ENCODE data around the gene FER. TPM values are rescaled to one million over a fixed set of nuclear protein-coding genes. Genes with fewer than 3 reads are reported as not detected.
"Not testable (repeated sequence)": the region's sequence is repeated elsewhere in the genome, so short reads cannot be mapped to it uniquely, and the experiment has no call there.

Gene FER
- total RNA-seq, 1 donor from 2014 or later = 13.4 TPM

- no peak for DNase-seq
- Histone ChIP-seq H3K27me3 (ENCODE audit: low read depth) (no peaks in the 10 kb centered on the region), H3K9me3 (replicated peaks) (no peaks in the 10 kb centered on the region), H3K4me1 (no peaks in the 10 kb centered on the region), H3K36me3 (no peaks in the 10 kb centered on the region), H3K4me3 (no peak overlapping the region), H3K27ac (replicated peaks) (no peak overlapping the region)
- intact Hi-C loops (cut with micrococcal nuclease) = no loop called here
- TF ChIP-seq CTCF (IDR thresholded peaks at IDR 0.05; ENCODE audit: borderline replicate concordance) = no peak
Measured at GRCh38 chr5:109170629-109171350, 423.1 kb downstream of the FER start.

GRCh38 chr5:109171437-109172073 is 423.9 kb downstream of the FER start:
- H3K4me3 ChIP-seq; DNase-seq; H3K36me3 ChIP-seq; intact Hi-C loops (cut with micrococcal nuclease); H3K4me1 ChIP-seq; H3K27me3 ChIP-seq (ENCODE audit: low read depth); H3K9me3 ChIP-seq (replicated peaks); H3K27ac ChIP-seq (replicated peaks): not testable (repeated sequence)

- TF ChIP-seq CTCF (IDR thresholded peaks at IDR 0.05; ENCODE audit: borderline replicate concordance) = no peak
- Histone ChIP-seq H3K27me3 (ENCODE audit: low read depth) (no peaks in the 10 kb centered on the region), H3K36me3 (no peaks in the 10 kb centered on the region), H3K4me3 (no peak overlapping the region), H3K4me1 (peaks cover 6% of the 10 kb centered on the region), H3K27ac (replicated peaks) (no peak overlapping the region), H3K9me3 (replicated peaks) (no peaks in the 10 kb centered on the region)
- intact Hi-C loops (cut with micrococcal nuclease) = no loop called here
- DNase-seq = no peak
Measured at GRCh38 chr5:109173036-109173794, 425.5 kb downstream of the FER start.

- TF ChIP-seq CTCF (IDR thresholded peaks at IDR 0.05; ENCODE audit: borderline replicate concordance) = no peak
- Histone ChIP-seq H3K4me3 (no peak overlapping the region), H3K36me3 (peaks cover 4% of the 10 kb centered on the region), H3K4me1 (peaks cover 6% of the 10 kb centered on the region), H3K9me3 (replicated peaks) (no peaks in the 10 kb centered on the region), H3K27ac (replicated peaks) (no peak overlapping the region), H3K27me3 (ENCODE audit: low read depth) (no peaks in the 10 kb centered on the region)
- DNase-seq = no peak
- intact Hi-C loops (cut with micrococcal nuclease) = no loop called here
Measured at GRCh38 chr5:109177227-109177626, 429.5 kb downstream of the FER start.

- no peaks in the 10 kb centered on the region for H3K9me3 ChIP-seq (replicated peaks)
- H3K36me3 ChIP-seq = peaks cover 4% of the 10 kb centered on the region
- no peak for TF ChIP-seq CTCF (IDR thresholded peaks at IDR 0.05; ENCODE audit: borderline replicate concordance)
- no peak overlapping the region for H3K27ac ChIP-seq (replicated peaks)
- intact Hi-C loops (cut with micrococcal nuclease) = no loop called here
- no peak for DNase-seq
- no peak overlapping the region for H3K4me3 ChIP-seq
- H3K4me1 ChIP-seq = peaks cover 6% of the 10 kb centered on the region
- no peaks in the 10 kb centered on the region for H3K27me3 ChIP-seq (ENCODE audit: low read depth)
Measured at GRCh38 chr5:109177782-109178181, 430.1 kb downstream of the FER start.

Measured in left ventricle myocardium inferior (tissue), 1 donor.